ENCODE data around the gene ATOH8.

Gene ATOH8

DNA sequence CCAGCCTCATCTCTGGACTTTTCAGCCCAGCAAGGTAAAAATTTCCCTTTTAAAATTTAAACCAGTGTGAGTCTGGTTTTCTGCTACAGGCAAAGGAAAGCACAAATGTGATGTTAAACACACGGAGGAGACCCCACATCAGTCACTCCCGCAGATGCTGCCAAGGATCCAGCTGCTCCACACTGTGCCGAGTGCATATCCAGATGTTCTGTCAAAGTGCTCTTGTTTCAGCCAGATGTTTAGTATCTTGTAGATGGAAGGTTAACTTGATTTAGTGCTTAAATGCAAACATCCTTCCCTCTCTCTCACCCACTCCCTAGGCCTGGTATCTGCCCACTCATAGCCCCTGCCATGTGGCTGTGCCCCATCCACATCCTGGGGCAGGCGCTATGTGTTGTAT, 15.8 kb upstream of the ATOH8 start:
- no peak for DNase-seq

DNA sequence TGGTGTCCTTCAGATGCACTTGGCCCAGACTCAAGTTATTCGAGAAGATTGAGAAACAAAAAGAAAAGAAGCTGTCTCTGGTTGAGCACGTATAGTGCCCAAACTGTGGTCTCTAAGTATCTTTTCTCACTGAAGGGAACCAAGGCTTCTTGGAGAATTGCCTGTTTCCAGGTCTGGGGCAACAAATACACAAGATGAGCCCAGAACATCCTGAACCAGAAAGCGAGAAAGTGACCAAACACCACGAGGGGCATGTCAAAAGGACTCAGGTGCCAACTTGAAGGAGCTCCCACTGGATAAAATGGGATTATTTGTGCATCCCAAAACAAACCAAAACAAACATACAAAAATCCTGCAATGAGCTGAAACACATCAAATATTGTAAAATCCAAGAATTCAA, 13.6 kb upstream of the ATOH8 start:
- no peak for DNase-seq

DNA sequence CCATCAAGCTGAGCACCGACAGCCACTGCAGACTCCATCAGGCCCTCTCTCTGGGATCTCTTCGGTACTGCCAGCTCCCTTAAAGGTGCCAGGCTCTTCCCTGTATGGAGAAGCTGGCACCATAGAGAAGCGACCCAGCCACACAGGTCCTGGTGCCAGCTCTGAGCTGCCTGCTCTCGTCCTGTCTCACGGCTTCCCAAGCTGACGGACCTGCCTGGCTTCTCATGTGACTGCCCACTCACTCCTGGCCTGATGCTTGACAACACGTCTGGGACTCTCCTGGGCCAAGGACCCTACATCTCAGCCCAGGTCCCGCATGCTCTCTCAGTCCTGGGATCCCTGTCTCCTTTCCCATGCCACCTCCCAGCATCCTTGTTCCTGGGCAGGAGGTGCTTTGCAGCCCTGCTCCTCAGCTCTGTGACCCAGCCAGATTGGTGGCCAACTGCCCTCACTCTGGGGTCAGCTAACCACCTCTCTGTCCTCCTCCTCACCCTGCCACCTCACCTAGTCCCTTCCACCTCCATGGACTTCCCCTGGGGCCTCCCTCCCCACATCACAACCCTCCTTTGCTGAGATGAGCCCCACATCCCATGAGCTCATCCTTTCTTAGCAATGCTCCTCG, 12.5 kb upstream of the ATOH8 start:
- DNase-seq, result no peak

DNA sequence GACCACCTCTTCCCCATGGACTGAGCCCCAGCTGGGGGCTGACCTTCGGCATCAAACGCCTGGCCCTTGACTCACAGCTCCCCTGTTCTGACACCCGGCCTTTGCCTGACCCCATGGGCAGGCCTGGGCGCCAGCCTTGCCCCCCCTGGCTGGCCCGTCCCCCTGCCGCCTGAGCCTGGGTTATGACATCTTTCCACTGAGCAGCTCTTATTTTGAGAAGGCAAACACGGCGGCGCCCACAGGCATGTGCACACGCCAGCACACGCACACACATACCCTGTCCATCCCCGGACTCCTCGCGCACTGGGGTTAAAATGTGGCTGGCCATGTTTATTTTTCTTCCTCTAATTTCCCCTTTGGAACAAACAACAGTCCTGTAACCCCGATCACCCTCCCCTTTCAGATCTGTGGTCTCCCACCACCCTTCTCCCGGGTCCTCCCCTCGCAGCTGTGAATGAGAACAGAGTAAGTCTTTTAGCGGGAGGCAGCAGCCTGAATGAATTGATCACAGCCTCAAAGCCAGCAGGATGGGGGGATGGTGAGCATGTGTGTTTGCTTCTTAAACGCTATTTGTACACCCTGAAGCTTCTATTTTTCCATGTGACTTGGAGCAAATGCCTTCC, 11.8 kb upstream of the ATOH8 start:
- DNase-seq, result no peak

DNA sequence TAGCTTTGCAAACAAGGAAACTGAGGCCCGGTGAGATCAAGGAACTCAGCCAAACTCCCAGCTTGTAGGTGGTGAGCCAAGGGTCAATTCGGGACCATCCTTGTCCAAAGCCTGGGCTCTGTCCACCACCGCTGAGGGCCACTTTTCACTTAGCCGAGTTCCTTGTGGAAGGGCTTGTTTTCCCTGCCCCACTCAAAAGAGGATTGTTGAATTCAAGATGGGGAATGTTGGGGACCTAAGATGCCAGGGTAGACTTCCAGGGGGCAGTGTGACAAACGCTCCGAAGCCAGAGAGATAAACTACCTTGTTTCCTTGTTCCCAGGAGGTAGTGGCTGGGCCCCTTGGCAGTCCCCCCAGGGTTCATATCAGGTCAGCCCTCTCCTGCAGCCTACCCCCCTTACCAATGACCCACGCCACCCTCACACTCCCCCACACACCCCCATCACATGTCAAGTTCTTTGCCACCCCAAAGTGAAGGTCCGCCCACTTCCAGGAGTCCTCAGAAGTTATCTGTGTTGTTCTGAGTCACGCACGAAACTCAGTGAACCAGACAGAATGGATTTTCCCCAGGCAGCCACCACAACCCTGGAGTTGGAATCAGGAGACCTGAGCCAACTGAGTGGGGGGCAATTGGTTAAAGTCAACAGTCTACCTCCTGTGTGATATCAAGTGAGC, 10.3 kb upstream of the ATOH8 start:
- no peak for DNase-seq

DNA sequence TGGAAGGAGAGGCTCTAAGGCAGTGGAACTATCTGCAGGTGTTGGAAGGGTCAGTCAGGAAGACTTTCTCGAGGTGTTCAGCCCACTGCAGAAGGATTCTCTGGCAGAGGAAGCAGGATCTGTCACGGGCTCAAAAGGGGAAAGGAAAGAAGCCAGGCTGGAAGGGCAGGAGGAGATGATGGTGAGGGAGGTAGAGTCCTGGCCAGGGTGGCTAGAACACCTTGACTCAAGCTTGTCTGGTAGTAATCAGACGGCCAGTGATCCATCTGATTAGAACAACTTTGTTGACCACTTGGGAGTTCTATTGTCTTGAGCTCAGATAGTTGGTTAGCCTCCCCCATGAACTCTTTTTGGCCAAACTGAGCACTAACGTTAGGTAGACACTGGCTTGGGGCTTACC, 9.7 kb upstream of the ATOH8 start:
- DNase-seq, result no peak

DNA sequence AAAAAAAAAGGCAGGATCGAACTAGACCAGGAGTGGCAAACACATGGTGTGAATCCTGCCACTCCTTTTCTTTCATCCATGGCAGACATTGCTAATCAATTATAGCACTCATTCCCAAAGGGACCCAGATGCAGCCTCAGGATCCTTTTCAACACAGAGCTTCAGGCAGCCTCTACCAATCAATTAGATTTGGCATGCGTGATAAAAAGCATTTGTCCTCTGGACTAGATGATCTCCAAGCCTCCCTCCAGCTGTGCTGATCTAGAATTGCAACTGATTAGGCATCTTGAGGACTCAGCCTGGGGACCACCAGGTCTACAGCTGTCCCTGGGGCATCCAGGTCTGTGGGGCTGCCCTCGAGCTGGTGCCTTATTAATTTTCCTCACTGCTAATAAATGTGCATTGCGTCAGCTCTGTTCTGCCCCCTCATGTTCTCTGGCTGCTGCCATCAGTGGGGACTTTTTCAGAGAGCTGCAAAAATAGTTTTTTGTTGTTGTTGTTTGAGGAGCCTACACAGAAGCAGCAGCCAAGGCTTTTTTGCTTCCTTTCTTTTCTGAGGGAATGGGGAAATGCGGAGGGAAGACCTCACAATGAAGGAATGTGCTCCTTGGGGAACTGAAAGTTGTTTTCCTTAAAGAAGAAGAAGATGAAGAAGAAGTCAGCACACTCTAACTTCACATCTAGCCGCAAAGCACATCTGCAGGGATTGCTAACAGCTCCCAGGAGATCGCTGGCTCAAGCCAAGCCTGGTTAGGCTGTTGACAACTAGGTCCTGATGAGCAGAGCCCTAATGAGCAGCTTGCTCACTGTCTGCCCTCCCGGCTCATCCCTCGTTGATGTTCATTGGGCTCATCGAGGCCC, 8.8 kb upstream of the ATOH8 start:
- DNase-seq, result no peak

DNA sequence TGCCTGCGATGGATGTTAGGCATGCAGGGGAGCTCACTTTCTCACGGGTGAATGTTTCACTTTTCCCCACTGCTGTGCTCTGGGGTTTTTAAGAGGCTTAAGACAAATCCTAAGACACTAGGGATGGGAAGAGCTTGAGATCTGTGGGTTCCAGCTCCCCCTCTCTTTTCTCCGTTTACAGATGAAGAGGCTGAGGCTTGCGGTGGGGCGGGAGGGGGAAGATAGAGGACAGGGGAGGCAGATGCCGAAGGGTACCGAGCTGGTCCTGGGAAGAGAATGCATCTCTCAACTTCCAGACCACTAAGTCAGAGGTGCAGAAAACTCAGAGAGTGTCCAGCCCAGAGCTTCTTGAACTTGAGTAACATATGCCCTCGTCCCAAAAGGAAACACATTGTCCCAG, 8.2 kb upstream of the ATOH8 start:
- DNase-seq, result no peak

DNA sequence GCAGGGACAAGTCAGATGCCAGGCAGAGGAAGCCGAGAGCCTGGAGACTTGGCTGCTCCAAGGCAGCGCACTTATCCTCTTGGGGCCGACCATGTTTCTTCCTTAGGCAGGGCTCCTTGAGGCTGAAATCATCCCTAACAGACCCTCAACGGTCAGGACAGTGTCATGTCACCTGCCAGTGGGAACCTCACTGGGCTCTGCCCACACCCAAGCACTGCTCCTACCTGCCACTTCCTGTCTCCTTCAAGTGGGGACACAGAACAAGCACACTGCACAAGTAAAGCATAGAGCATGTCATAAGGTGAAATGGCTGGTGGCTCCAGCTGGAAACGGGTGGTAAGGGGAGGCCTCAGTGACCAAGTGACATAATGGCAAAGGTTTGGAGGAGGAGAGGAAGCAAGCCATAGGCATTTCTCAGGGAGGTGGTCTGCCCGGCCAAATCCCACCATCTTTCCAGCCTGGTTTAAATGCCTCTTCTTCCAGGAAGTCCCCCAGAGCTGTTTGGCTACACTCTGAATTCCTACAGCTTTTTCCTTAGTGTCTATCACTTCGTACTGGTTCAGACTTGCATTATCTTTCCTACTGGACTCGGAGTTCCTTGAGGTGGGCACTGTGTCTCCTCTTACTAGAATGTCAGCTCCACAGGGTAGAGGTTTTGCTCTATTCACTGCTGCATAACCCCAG, 7.3 kb upstream of the ATOH8 start:
- DNase-seq, result no peak

DNA sequence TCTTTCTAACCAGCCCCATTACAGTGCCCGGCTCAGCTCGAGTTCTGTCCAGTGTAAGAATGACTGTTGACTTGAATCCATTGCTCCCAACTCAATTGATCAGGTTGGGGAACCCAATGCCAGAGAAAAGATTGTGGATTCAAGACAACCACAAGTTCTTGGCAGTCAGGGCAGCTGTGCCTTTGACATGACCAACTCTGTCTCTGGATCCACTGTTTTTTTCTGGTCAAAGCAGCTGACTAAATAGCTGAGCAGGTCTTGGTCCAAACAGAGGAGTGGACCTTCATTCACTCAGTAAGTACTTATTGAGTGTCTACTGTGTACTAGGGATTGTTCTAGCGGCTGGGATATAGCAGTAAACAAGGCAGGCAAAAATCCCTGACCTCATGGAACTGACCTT, 6.3 kb upstream of the ATOH8 start:
- no peak for DNase-seq

DNA sequence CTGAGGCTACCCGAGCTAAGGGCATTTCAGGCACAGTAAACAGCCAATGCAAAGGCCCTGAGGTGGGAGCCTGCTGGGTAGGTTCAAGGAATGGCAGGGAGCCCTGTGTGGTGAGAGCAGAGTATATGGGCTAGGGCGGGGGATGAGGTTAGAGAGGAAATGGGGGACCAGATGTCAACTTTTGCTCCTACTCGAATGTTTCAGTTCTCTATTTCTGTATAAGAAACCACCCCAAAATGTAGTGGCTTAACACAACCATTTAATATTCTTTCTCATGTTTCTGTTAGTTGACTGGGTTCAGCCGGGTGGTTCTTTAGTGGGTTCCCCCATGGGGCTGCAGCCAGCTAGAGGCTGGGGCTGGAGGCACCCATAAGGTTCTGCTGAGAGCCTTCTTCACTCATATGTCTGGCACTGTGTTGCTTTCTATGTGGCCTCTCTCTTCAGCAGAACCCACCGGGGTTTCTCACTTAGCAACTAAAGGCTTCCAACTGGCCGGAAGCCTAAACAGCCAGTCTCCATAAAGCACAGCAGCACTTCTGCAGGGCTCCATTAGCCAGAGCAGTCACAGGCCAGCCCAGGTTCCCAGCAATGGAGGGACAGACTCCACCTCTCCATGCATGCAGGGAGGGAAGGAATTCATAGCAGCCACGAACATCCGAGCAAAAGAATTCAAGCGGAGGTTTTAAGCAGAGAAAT, 5.6 kb upstream of the ATOH8 start:
- DNase-seq, result no peak

DNA sequence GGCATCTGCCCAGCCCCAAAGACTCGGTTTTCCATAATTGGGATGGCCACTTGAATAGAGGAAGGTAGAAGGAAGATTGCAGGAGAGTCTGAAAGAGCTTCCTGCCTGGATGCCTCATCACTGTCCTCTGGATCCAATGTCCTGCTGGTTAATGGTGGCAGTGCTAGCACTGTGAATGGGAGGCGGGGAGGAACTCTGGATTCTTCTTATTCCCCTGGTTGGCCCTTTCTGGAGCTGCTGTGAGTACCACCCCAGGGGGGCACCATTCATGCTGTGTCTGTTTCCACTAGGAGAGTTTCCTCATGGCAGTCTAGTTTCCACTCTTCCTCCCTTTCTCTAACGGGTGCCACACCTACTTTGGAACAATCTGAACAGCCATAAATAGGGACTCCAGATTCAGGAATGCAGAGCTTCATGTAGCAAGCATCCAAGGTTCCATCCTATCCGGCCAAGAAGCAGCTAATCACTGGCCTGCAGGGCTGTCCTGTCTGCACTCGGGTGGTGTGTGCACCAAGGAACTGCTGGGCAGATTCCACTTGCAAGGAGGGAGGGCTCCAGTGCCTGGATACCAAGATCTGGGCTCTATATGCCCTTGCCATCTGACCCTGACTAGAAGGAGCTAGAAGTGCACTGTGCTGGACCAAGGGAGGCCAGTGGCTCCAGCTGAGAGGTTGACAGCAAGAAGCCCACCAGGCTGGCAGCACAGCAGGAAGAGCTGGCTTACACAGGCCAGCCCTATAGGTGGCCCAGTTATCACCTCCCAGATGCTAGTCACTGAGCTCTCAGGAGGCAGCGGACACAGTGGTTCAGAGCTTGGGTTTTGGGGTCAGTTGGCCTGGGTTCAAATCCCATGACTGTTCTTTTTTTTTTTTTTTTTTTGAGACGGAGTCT, 4.6 kb upstream of the ATOH8 start:
- DNase-seq, result no peak

DNA sequence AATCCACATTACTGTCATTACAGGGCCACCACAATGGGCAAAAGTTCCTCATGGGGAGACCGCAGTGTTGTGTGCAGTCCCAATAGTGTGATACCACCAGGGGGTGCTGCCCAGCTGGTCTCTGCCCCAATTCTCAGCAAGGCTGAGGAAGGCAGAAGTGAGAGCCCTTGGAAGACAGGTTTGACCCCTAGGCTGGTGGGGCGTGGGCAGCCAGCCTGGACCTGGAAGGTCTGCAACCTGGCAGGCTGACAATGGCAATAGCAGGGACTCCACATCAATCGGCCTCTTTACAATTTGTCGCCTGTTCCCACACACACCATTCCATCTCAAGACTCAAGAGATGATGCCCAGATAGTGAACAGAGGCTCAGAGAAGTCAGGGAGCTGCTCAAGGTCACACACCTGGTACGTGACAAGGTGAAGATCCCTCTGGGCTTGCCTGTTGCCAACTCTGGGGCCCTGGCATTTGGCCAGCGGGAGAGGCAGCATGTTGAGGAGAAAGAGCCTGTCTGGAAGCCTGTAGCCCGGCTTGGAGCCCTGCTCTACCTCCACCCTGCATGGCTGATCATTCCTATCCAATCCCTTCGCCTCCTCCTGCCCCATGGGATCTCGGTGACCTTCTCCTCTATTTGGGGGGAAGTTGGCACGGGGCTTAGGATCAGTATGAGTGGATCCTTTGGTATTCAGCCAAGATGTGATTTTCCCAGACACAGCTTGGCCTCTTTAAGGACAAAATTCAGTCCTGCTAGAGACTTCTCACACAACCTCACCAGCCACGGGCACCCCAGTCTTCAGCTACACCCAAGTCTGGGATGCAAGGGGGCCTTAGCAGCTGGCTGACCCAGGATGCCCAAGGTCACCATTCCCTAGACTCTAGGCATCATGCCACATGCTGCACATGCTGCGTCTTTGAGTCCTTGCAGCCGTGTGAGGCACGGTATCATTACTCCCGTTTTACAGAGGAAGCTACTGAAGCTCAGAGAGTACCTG, 2.9 kb upstream of the ATOH8 start:
- peak; percentile 70 for DNase-seq

DNA sequence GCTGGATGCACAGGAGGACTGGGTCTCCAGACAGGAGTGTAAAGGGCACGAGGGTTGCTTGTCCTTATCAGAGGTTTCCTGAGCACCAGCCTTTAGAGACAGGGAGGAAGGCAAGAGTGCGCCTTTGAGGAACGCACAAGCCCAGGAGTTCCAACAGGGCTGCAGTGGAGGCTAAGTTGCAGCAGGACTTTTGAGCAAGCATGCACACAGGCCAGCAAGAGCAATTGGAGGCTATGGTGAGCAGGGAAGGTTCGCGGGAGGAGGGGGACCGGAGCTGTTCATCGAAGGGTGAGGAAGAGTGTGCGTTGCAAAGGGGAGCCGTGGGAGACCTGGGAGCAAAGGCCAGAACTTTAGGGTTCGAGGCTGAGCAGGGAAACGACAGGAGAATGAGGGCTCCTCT, 2.2 kb upstream of the ATOH8 start:
- DNase-seq, result no peak

DNA sequence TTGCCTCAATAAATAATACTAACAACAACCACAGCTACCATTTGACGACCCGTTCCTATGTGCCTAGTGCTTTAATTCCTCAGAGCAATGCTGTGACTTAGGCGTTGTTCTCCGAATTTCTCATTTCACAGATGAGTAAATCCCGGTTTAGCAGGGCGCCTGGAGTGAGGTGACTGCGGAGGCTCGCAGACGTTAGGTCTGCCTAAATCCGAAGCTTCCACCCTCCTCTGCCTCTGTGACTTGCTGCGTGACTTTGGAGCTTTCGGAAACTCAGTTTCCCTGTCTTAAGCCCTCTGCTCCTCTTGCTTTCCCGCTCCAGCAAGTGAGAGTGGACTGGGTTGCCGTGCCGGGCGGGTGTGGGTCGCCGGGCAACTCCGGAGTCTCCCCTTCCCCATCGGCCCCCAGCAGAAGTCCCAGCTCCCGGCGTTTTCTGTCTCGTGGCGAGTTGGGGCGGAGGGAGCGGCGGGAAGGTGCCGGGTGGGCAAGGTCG, 711 bp upstream of the ATOH8 start:
- no peak for DNase-seq

DNA sequence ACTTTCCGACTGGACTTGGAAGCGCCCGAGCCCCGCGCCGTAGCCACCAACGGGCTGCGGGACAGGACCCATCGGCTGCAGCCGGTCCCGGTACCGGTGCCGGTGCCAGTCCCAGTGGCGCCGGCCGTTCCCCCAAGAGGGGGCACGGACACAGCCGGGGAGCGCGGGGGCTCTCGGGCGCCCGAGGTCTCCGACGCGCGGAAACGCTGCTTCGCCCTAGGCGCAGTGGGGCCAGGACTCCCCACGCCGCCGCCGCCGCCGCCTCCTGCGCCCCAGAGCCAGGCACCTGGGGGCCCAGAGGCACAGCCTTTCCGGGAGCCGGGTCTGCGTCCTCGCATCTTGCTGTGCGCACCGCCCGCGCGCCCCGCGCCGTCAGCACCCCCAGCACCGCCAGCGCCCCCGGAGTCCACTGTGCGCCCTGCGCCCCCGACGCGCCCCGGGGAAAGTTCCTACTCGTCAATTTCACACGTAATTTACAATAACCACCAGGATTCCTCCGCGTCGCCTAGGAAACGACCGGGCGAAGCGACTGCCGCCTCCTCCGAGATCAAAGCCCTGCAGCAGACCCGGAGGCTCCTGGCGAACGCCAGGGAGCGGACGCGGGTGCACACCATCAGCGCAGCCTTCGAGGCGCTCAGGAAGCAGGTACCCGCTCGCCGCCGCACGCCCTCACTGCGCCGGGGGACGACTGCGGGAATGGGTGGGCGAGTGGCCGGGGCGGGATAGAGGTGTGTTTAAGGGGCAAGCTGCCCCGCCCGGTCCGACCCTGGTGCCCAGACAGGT, 713 bp downstream of the ATOH8 start:
- DNase-seq, result no peak

DNA sequence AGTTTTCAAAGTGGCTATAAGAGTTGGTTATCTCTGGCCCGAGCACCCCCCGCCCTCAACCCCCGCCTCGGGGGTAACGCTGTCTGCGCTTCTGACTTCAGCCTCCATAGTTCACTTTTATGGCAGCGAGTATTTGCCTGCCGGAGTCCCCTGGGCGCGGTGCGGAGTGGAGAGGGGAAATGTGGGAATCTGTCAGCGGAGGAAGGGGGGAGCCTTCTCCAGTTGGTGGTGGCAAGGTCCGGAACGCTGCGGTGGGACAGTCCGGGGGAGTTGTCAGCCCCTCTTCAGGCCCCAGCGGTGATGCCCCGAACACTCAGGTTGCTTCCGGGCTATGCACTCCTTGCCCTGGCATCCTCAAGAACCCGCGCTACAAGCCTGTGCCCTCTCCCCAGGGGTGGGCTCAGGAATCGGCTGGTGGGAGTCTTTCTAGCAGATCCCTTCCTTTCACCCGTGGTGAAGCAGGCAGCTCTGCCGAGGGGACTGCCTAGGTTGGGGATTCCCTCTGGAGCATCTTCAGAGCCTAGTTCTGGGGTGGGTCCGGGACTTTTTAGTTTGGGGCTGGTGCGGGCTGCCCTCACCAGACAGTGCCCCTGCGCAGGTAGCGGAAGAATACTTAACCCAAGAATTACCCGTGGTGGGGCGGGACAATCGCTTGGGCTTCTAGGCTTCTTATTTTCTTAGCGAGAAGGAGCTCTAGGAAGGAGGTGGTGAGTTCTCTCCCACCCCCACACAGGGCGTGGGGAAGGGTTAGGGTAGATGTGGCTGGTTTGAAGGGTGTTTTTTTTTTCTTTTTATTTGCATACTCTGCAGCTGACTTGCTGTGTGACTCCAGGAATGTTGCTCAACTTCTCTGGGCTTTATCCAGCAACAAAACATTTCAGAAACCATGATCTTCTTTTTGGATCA, 1.6 kb downstream of the ATOH8 start:
- DNase-seq, result no peak

DNA sequence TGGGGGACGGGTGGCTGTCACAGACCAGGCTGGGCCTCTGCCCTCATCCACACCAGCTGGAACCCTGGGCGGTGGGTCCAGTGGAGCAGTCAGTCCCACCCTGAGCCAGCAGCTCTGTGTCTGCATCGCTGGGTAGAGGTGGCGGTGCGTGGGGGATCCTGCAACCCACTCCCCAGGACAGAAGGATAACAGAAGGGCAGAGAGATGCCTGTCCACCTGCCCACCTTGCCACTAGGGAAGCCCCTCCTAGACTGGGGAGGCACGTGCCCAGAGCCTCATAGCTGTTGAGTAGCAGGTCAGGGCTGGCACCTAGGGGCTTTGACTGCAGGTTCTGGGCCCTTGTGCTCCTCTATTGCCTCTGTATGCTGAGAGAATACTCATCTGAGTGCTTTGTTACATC, 2.4 kb downstream of the ATOH8 start:
- no peak for DNase-seq
